ENCODE results near the gene GRM4. TPM values are rescaled to one million over a fixed set of nuclear protein-coding genes. Genes with fewer than 3 reads are reported as not detected.

The GRM4 gene
- total and polyA plus RNA-seq, 11 donors, result 0.20 TPM; not detected in 10

DNA sequence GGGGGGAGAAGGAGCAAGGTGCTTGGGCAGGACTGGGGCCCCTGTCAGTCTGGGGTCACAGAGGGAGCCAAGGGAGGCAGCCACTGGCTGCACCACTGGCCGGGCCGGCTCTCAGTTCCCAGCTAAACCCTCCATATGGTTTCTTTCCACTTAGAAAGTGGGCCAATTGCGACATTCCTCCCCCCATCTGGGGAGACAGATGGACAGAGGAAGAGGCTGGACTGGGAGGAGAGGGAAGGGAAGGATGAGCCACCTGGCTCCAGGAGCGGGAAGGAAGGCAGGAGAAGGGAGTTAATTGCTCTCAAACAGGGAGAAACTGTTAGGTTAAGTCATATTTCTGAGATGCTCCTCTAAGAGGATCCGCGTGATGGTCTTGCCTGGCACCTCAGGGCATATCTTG is 82.2 kb downstream of the GRM4 start:
- no peak for ATAC-seq
- intact Hi-C loops (cut with DNase I), result no loop called here
- no peaks in the 10 kb centered on the region for H3K36me3 ChIP-seq
- peaks cover 0 to 54% (median 8%) of the 10 kb centered on the region in 9 donors for H3K27me3 ChIP-seq
- WGBS, 4 donors, result 58 to 64% (median 60%) methylated on average over 6 of the region's 6 CpGs
- no peaks in the 10 kb centered on the region for H3K9me3 ChIP-seq
- H3K4me3 ChIP-seq, result no peak overlapping the region
- peaks cover 0 to 13% (median 2%) of the 10 kb centered on the region in 12 donors for H3K4me1 ChIP-seq
- no peak for TF ChIP-seq POLR2A (IDR thresholded peaks at IDR 0.05)
- TF ChIP-seq, protein P1, sequence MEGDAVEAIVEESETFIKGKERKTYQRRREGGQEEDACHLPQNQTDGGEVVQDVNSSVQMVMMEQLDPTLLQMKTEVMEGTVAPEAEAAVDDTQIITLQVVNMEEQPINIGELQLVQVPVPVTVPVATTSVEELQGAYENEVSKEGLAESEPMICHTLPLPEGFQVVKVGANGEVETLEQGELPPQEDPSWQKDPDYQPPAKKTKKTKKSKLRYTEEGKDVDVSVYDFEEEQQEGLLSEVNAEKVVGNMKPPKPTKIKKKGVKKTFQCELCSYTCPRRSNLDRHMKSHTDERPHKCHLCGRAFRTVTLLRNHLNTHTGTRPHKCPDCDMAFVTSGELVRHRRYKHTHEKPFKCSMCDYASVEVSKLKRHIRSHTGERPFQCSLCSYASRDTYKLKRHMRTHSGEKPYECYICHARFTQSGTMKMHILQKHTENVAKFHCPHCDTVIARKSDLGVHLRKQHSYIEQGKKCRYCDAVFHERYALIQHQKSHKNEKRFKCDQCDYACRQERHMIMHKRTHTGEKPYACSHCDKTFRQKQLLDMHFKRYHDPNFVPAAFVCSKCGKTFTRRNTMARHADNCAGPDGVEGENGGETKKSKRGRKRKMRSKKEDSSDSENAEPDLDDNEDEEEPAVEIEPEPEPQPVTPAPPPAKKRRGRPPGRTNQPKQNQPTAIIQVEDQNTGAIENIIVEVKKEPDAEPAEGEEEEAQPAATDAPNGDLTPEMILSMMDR (IDR thresholded peaks at IDR 0.05), result no peak
- DNase-seq, result no peak
- H3K27ac ChIP-seq, result no peak overlapping the region

DNA sequence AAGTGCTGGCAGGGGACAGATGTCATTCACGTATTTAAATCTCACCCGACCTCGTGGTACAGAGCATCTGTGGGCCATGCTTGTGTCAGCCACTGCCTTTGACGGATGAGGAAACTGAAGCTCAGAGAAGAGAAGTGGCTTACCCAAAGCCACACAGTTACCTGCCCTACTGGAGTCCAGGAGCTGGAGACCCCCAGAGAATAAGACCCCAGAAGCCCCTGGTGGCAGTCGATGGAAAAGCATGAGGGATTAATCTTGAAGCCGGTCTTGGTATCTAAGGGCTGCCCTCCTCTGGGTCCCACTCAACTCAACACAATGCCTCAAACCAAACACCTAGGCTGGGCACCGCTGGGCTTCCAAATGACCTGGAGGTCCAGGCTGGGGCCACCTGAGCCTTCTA is 83.1 kb downstream of the GRM4 start:
- Histone ChIP-seq H3K9me3 (no peaks in the 10 kb centered on the region), H3K36me3 (no peaks in the 10 kb centered on the region), H3K27me3 (peaks cover 0 to 48% (median 6%) of the 10 kb centered on the region in 9 donors), H3K4me3 (no peak overlapping the region), H3K4me1 (peaks cover 0 to 13% (median 2%) of the 10 kb centered on the region in 12 donors), H3K27ac (no peak overlapping the region)
- TF ChIP-seq, protein P1 (IDR thresholded peaks at IDR 0.05), result no peak
- TF ChIP-seq POLR2A (IDR thresholded peaks at IDR 0.05), result no peak
- intact Hi-C loops (cut with DNase I), result no loop called here
- 61 to 75% (median 72%) methylated on average over 6 to 7 of the region's 7 CpGs for WGBS, 4 donors
- DNase-seq (no peak), ATAC-seq (no peak)

DNA sequence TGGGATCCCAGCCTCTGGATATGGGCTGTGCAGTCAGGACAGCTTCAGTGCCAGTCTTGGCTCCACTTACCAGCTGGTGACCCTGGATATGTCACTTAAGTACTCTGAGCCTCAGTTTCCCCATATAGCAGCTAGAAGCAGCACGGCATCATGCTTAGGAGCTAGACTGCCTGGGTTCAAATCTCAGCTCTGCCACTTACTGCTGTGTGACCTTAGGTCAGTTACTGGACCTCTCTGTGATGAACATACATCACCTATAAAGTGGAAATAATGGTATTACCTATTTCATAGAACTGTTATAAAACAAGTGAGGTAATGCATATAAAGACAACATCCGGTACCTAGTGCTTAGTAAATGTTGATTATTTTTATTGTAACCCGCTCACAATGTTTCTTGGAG is 83.7 kb downstream of the GRM4 start:
- WGBS, 4 donors, result 89 to 98% (median 93%) methylated on average over 3 of the region's 3 CpGs
- H3K27me3 ChIP-seq, result peaks cover 0 to 45% (median 6%) of the 10 kb centered on the region in 9 donors
- intact Hi-C loops (cut with DNase I), result no loop called here
- no peaks in the 10 kb centered on the region for H3K9me3 ChIP-seq
- H3K4me3 ChIP-seq, result no peak overlapping the region
- no peak for ATAC-seq
- peaks cover 0 to 13% (median 2%) of the 10 kb centered on the region in 12 donors for H3K4me1 ChIP-seq
- no peaks in the 10 kb centered on the region for H3K36me3 ChIP-seq
- no peak for DNase-seq
- no peak overlapping the region for H3K27ac ChIP-seq
- TF ChIP-seq POLR2A (IDR thresholded peaks at IDR 0.05), result no peak
- TF ChIP-seq, protein P1 (IDR thresholded peaks at IDR 0.05), result no peak

DNA sequence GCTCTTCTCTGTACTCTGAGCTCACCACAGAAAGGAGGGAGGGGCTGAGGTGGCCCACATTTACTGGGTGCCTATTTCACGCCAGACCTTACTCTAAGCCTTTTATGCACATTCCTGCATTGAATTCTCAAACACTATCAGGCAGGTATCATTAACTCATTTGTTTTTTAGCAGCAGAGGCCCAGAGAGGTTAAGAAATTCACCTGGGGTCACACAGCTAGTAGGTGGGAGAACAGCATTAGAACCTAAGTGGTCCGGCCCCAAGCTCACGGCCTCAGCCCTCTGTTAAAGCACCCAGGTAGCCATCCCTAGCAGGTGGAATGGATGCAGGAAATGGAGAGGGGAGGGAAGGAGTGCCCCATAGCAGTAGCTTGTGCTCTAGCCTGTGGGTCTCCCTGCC is 84.5 kb downstream of the GRM4 start:
- Histone ChIP-seq H3K27ac (no peak overlapping the region), H3K9me3 (no peaks in the 10 kb centered on the region), H3K4me3 (no peak overlapping the region), H3K4me1 (peaks cover 0 to 13% (median 3%) of the 10 kb centered on the region in 12 donors), H3K27me3 (peaks cover 0 to 40% (median 6%) of the 10 kb centered on the region in 9 donors), H3K36me3 (no peaks in the 10 kb centered on the region)
- DNase-seq (no peak), ATAC-seq (no peak)
- intact Hi-C loops (cut with DNase I), result no loop called here
- WGBS, 4 donors, result 57 to 85% (median 74%) methylated on average over 3 of the region's 3 CpGs
- TF ChIP-seq, protein P1 (IDR thresholded peaks at IDR 0.05), result no peak
- no peak for TF ChIP-seq POLR2A (IDR thresholded peaks at IDR 0.05)

Data from heart left ventricle (tissue), 16 donors.